RWPE2 (cell line): Measurements from ENCODE around the gene GLP1R.

Experiments
- ATAC-seq: fragments of 200-7000 bp; cut with Tn5 transposase; 3 replicates; pipeline ENCODE4 v1.9.1; 2021; ENCODE audit warnings: low read depth
- DNase-seq: peaks from one replicate; pipeline ENCODE4 v3.0.0-alpha.2; 2020; ENCODE audit warnings: low spot score
- H3K27ac ChIP-seq: fragments of 450-650 bp; 2 replicates; pipeline ENCODE4 v1.5.1; 2017; ENCODE audit warnings: mild to moderate bottlenecking; ENCODE audit not compliant: poor library complexity, severe bottlenecking
- H3K27me3 ChIP-seq: fragments of 250-450 bp; sonication (Bioruptor Pico); 2 replicates; pipeline ENCODE4 v1.5.1; 2021; ENCODE audit warnings: mild to moderate bottlenecking, moderate library complexity; ENCODE audit not compliant: insufficient read depth, poor library complexity, severe bottlenecking
- H3K36me3 ChIP-seq: fragments of 250-450 bp; sonication (Bioruptor Pico); 2 replicates; pipeline ENCODE4 v1.5.1; 2020; ENCODE audit warnings: low read depth, mild to moderate bottlenecking, moderate library complexity
- H3K4me1 ChIP-seq: fragments of 250-450 bp; sonication (Bioruptor Pico); 2 replicates; pipeline ENCODE4 v1.5.1; 2021; ENCODE audit warnings: mild to moderate bottlenecking, moderate library complexity; ENCODE audit not compliant: insufficient read depth, poor library complexity, severe bottlenecking
- H3K4me3 ChIP-seq: fragments of 250-450 bp; sonication (Bioruptor Pico); 2 replicates; pipeline ENCODE4 v1.5.1; 2021; ENCODE audit warnings: mild to moderate bottlenecking, moderate library complexity; ENCODE audit not compliant: severe bottlenecking
- H3K9me3 ChIP-seq: fragments of 250-450 bp; sonication (Bioruptor Pico); 2 replicates; pipeline ENCODE4 v1.5.1; 2021; ENCODE audit warnings: mild to moderate bottlenecking, moderate library complexity; ENCODE audit not compliant: severe bottlenecking
- CTCF ChIP-seq: fragments of 450-650 bp; IDR thresholded peaks from one replicate; pipeline ENCODE4 v1.5.1; 2017; ENCODE audit warnings: mild to moderate bottlenecking, moderate library complexity; ENCODE audit not compliant: poor library complexity, severe bottlenecking

GLP1R gene

DNA sequence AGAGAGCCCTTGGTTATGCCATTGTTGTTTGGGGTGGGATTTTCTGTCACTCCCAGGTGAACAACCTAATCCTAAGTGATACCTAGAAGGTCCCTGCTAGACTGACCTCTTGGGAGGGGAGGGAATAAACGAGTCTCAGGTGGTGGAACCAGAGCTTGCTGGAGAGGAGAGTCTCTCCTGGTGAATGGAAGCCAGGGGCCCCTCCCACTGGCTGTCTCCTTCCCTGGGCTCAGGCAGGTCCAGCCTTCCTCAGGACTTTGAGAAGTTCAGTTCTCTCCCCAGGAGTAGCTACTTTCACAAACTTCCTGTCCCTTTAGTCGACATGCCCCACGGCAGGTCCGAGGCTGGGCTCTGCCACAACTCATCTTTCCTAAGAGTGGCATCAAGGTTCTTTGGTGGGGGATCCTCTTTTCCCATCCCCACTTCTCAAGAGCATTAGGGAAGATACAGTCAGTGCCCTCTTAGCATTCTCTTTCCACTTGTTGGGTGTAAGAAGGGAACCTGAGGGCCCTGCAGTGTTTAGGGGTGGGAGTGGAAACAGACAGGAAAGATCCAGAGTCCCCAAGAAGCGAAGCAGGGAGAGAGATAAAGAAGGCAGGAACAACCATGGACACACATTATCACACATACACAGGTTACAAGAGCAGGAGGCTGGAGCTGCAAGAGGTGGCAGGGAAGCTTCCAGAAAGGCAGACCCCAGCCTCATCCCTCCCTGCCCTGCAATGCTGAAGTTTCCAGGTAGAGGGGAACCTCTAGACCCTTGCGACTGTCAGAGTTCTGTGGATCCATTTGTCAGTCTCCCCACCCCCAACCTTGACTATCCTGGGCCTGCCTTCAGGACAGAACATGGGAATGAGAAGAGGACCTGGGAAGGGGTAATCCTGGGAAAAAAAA, 900 bp upstream of the GLP1R start:
- Histone ChIP-seq H3K27ac (no peak overlapping the region), H3K4me1 (no peaks in the 10 kb centered on the region), H3K27me3 (peaks cover 29% of the 10 kb centered on the region), H3K4me3 (no peak overlapping the region), H3K9me3 (no peaks in the 10 kb centered on the region), H3K36me3 (no peaks in the 10 kb centered on the region)
- no peak for TF ChIP-seq CTCF
- DNase-seq (no peak), ATAC-seq (no peak)

DNA sequence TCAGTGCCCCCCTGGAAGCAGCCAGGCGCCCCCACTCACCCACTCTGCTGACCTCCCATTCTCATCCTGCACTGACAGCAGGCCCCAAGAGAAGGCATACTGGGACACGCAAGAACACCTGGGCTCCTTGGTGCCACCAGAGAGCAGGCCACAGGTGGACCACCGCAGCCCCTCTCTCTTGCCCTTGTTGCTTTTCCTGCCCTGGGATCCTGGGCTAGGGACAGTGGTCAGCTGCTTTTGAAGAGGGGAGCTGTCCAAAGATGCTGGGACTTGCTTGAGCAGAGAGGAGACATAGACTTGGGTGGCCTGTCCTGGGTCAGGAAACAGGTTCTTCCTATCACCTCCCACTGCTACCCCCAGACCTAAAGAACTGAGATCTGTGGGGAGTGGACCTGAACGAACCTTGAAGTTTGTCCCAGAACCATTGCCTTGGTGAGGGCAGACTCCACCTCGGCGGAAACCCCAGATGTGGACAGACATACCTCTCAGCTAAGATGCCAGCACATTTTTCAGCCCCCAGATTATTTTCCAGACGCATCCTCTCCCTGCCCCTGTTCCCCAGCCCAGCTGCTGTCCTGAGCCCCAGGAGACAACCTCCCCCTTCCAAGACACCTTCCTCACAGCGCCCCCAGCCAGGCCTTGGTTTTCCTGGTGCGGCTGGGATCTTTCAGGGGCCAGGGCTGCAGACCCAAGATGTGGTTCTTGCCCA, 1.1 kb downstream of the GLP1R start:
- ATAC-seq (no peak; the same call in 2 of the 3 replicates), DNase-seq (no peak)
- H3K36me3 ChIP-seq, result no peaks in the 10 kb centered on the region
- no peaks in the 10 kb centered on the region for H3K4me1 ChIP-seq
- peaks cover 29% of the 10 kb centered on the region for H3K27me3 ChIP-seq
- H3K27ac ChIP-seq, result no peak overlapping the region
- H3K9me3 ChIP-seq, result no peaks in the 10 kb centered on the region
- no peak for TF ChIP-seq CTCF
- no peak overlapping the region for H3K4me3 ChIP-seq

DNA sequence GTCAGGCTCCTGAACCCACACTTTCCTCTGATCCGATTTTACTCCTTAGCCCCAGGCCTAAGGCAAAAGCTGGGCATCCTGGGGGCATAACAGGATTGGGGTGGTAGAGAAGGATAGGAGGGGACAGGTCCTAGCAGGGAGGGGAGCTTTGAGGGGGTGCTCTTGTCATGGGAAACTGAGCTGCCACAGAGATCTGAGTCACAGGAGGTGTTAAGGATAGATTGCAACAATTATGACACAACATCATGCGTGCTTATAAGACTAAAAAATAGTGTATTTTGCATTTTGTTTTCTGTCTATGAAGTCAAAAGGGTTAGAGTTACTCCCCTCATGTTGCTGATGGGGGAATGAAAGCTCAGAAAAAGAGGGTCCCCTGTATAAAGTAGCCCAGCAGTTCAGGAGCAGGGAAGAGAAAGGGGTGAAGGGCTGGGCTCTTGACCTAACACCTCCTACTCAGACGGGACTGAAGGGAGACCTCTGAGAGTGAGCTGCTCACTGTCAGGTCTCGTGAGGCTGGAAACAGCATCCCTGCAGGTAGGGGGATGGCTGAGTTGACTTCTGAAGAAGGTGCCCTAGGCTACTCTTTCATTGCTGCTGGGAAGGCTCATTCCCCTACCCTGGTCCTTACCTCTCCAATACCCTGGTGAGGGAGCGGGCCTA, 2.0 kb downstream of the GLP1R start:
- DNase-seq (no peak), ATAC-seq (no peak)
- peaks cover 29% of the 10 kb centered on the region for H3K27me3 ChIP-seq
- no peaks in the 10 kb centered on the region for H3K4me1 ChIP-seq
- TF ChIP-seq CTCF, result no peak
- no peak overlapping the region for H3K27ac ChIP-seq
- no peaks in the 10 kb centered on the region for H3K36me3 ChIP-seq
- H3K4me3 ChIP-seq, result no peak overlapping the region
- H3K9me3 ChIP-seq, result no peaks in the 10 kb centered on the region

- TF ChIP-seq CTCF, result no peak
- ATAC-seq (peak; percentile 30; the same call in 1 of the 3 replicates), DNase-seq (no peak)
- no peaks in the 10 kb centered on the region for H3K36me3 ChIP-seq
- no peak overlapping the region for H3K27ac ChIP-seq
- H3K4me3 ChIP-seq, result no peak overlapping the region
- no peaks in the 10 kb centered on the region for H3K4me1 ChIP-seq
- H3K27me3 ChIP-seq, result peaks cover 29% of the 10 kb centered on the region
- H3K9me3 ChIP-seq, result no peaks in the 10 kb centered on the region
These were observed 3.0 kb downstream of the GLP1R start for GRCh38 chr6:39051399-39052122.
